Panc1 (cell line): ENCODE data around the gene SAMD14.

Experiments used
- POLR2AphosphoS5 ChIP-seq: IDR thresholded peaks from 2 replicates; pipeline ENCODE4 v1.6.1; 2012; ENCODE audit warnings: mild to moderate bottlenecking, low read depth, low read length, moderate library complexity
- SIN3A ChIP-seq: IDR thresholded peaks from 2 replicates; pipeline ENCODE4 v1.6.1; 2012; ENCODE audit warnings: low read depth, mild to moderate bottlenecking, low read length, moderate library complexity, borderline replicate concordance; ENCODE audit not compliant: insufficient read depth
- TF ChIP-seq, protein P1 (sequence below): fragments of 450-650 bp; IDR thresholded peaks from 2 replicates; pipeline ENCODE4 v1.5.1; 2017; ENCODE audit warnings: mild to moderate bottlenecking
- TF ChIP-seq, protein P2 (sequence below), 2 experiments: IDR thresholded peaks; 2 replicates each; pipeline ENCODE4 v1.6.1; 2011 to 2012; ENCODE audit warnings: low read depth in 2 of 2, control low read depth in 1 of 2, low read length in 1 of 2, mild to moderate bottlenecking in 1 of 2, moderate library complexity in 1 of 2; ENCODE audit not compliant: insufficient read depth in 1 of 2

- TF ChIP-seq, protein P1, sequence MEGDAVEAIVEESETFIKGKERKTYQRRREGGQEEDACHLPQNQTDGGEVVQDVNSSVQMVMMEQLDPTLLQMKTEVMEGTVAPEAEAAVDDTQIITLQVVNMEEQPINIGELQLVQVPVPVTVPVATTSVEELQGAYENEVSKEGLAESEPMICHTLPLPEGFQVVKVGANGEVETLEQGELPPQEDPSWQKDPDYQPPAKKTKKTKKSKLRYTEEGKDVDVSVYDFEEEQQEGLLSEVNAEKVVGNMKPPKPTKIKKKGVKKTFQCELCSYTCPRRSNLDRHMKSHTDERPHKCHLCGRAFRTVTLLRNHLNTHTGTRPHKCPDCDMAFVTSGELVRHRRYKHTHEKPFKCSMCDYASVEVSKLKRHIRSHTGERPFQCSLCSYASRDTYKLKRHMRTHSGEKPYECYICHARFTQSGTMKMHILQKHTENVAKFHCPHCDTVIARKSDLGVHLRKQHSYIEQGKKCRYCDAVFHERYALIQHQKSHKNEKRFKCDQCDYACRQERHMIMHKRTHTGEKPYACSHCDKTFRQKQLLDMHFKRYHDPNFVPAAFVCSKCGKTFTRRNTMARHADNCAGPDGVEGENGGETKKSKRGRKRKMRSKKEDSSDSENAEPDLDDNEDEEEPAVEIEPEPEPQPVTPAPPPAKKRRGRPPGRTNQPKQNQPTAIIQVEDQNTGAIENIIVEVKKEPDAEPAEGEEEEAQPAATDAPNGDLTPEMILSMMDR: no peak
- TF ChIP-seq POLR2AphosphoS5 (no peak; the same call in 1 of the 2 replicates), SIN3A (no peak)
- TF ChIP-seq, protein P2, sequence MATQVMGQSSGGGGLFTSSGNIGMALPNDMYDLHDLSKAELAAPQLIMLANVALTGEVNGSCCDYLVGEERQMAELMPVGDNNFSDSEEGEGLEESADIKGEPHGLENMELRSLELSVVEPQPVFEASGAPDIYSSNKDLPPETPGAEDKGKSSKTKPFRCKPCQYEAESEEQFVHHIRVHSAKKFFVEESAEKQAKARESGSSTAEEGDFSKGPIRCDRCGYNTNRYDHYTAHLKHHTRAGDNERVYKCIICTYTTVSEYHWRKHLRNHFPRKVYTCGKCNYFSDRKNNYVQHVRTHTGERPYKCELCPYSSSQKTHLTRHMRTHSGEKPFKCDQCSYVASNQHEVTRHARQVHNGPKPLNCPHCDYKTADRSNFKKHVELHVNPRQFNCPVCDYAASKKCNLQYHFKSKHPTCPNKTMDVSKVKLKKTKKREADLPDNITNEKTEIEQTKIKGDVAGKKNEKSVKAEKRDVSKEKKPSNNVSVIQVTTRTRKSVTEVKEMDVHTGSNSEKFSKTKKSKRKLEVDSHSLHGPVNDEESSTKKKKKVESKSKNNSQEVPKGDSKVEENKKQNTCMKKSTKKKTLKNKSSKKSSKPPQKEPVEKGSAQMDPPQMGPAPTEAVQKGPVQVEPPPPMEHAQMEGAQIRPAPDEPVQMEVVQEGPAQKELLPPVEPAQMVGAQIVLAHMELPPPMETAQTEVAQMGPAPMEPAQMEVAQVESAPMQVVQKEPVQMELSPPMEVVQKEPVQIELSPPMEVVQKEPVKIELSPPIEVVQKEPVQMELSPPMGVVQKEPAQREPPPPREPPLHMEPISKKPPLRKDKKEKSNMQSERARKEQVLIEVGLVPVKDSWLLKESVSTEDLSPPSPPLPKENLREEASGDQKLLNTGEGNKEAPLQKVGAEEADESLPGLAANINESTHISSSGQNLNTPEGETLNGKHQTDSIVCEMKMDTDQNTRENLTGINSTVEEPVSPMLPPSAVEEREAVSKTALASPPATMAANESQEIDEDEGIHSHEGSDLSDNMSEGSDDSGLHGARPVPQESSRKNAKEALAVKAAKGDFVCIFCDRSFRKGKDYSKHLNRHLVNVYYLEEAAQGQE (IDR thresholded peaks at IDR 0.05; ENCODE audit: insufficient read depth in 1 of 2, low read depth in 2 of 2, low read length in 1 of 2): no peak
These were observed 49.9 kb downstream of the SAMD14 start for GRCh38 chr17:50080096-50080480.
